HUDEP-2 (cell line): Measurements from ENCODE around the gene ATP6V0C.

ENCODE experiments used
- DNase-seq, 76 experiments: peaks; one replicate each; lab custom pipeline; 2025; ENCODE audit not compliant: unreplicated experiment in 76 of 76; lab: John Stamatoyannopoulos, UW

Gene ATP6V0C

DNA sequence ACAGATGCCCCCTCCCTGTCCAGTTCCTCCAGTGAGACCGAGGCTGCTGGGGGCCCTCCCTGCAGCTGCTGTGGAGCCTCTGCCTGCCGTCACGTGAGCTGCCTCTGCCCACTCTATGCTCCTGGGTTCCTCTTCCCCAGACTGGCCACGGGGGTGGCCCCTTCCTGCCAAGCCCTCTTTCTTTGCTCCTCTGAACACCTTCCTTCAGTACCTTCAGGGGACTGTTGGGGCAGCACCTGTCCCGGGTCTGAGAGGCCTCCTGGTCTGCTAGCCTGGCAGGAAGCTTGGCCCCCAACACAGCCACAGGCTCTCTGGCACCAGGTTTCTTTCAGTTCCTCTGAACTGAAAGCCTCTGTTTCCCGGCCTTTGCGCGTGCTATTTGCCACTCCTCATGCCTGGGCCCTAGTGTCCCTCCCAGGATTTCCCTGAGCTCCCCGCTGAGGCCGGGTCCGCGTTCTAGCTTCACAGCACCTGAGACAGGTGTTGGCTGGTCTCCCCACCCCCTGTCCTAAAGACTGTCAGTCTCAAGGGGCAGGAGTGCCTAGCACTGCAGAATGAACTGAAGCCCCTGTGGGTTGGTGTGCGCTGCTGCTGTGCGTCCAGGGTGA lies 6.6 kb upstream of the ATP6V0C start:
- no peak for DNase-seq

GRCh38 chr16:2507665-2508064 lies 6.1 kb upstream of the ATP6V0C start:
- DNase-seq = no peak

DNA sequence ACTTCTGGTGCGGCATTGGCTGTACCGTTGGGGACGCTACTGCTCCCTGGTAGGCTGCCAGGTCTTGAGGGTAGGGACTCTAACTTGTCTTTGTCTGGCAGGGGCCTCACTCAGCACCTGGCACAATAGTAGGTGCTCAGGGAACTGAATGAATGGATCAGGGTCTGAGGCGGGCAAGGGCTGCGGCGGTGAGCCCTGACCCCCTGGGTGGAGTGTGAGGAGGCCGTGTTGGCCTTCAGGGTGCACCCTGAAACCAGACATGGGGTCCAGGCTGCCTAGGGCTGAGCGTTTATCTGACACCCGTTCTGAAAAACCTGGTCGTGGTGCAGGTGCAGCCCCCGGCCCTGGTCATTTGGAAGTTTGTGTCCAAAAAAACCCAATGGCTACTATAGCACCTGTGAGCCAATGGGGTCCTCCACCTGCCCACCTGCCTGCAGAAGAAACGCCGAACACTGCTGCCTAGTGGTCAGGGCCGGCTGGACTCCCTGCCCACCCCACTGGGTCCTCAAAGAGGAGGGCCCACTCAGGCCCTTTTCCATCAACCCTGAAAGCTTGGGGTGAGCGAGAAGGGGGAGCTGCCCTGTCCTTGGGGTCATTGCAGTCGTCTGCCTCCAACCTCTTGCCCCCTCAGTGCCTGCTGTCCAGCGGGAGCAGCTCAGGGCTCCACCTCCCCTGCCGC lies 4.9 kb upstream of the ATP6V0C start:
- no peak for DNase-seq

- no peak for DNase-seq
Observed at GRCh38 chr16:2511128-2511800, 2.5 kb upstream of the ATP6V0C start.

- DNase-seq = no peak
Observed at GRCh38 chr16:2511996-2512734, 1.6 kb upstream of the ATP6V0C start.

DNA sequence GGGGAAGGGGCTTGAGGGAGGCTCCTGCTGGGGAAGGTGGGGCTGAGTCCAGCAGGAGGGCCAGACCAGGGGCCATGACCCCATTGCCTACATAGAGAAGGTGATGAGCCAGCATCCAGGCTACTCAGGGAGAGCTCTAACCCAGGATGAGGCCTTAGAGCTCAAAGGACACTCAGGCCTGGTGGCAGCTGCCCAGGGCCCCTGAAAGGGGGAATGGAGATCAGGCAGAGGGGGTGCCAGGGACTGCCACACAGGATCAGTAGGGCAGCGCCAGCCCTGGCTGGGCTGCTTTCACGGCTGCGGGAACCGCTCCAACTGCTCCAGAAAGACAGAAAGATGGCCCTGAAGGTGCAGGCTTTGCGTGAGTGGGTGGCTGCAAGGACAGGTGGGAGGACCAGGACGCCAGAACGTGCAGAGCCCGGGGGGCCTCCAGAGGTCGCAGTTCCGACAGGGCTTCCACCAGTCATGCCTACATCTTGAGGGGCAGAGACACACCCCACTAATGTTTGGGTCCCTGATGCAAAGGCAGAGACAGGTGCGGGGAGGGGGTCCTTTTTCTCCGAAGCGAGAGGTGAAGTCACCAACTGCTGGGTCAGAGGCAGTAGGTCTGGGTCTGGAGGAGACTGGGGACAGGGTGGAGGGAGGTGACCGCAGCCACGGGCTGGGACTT lies 882 bp upstream of the ATP6V0C start:
- peak in 2 of 76 experiments; percentile 5 to 11 for DNase-seq

- DNase-seq = no peak
Observed at GRCh38 chr16:2514333-2515179, 804 bp downstream of the ATP6V0C start.

DNA sequence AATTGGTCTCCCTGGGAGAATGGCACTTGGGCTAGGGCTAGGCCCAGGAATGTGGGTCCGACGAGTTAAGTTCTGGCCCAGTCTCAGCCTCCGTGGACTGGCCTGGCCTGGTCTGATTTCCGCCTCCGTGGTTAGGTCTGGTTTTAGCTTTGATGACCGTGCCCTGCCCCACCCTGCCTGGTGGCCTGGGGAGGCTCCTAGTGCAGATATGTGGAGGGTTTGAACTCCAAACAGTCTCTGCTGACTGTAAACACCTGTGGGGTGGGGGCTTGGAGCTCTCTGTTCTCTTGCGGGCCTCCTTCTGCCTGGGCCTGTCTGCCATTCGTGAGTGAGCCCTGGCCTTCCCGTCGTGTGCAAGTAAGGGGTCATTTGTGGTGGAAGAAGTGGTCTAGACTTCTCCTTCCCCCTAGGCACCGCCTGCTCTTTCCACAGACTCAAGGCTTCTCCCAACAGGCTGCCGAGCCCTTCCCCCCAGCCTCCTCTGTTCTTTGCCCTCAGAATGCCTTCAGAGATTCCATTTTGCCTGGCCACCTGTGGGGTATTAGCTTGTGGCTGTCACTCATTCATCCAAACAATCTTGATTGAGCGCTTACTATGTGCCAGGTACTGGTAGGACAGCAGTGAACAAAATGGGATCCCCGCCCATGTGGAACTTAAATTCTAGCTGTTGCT lies 1.6 kb downstream of the ATP6V0C start:
- peak in 25 of 76 experiments; percentile 13 to 47 (median 27) for DNase-seq

DNA sequence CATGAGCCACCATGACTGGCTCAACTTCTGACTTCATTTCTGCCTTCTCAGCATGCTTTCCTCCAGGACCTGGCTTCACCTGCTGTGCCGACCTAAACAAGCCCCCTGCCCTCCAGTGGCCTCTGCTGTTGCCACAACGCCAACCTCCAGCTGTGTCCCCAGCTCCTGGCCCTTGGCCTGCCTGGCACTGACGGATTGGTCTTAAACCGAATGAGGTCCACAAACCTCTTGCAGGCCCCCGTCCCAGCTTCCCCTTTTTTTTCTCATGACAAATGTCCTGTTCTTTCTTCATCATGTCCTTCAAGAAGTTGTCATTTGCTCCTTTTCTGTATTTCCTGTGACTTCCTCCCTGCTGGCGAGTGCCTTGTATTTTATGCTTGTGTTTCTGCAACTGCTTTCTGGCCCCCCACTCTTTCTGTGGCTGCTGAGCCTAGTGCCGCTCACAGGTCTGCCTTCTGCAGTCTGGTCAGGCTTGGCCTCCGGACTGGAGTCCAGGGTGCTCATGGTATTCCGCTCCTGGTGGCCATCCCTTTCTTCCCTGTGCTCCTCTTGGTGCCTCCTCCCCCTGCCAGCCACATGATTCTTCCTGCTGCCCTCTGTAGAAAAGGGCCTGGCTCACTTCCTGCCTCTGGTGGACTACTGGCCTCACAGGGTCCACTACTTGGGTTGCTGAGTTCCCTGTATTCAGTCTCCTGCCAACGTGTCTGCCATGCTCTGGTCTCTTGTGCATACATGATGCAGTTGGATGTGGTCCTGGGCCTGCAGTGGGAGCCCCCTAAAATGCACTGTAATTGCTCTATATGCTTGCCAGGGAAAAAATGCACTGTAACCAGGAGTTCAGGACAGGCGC lies 2.9 kb downstream of the ATP6V0C start:
- no peak for DNase-seq

DNA sequence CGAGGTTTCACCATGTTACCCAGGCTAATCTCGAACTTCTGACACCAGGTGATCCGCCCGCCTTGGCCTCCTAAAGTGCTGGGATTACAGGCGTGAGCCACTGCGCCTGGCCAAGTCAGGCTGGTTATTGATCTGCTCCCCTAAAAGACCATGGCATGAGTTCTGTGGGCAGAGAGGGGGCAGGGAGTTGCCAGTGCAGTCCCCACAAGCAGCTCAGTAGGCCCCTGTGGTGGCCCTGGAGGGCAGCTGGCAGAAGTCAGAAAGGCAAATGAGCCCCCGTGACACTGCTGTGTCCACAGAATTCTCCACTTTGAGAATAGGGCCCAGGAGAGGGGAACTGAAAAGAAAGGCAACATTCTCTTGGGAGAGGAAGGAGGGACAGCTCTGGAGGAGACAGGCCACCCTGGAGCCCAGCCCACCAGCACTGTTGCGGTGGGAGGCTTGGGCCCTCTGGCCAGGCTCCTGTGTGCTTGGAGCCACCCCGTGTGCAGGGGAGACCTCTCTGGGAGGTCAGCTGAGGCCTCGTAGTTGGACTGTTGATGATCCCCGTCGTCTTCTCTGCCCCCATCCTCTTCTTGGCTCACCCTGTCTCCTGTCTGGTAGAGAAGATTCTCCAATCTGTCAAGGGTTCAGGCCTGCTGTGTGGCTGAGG lies 4.3 kb downstream of the ATP6V0C start:
- no peak for DNase-seq

DNA sequence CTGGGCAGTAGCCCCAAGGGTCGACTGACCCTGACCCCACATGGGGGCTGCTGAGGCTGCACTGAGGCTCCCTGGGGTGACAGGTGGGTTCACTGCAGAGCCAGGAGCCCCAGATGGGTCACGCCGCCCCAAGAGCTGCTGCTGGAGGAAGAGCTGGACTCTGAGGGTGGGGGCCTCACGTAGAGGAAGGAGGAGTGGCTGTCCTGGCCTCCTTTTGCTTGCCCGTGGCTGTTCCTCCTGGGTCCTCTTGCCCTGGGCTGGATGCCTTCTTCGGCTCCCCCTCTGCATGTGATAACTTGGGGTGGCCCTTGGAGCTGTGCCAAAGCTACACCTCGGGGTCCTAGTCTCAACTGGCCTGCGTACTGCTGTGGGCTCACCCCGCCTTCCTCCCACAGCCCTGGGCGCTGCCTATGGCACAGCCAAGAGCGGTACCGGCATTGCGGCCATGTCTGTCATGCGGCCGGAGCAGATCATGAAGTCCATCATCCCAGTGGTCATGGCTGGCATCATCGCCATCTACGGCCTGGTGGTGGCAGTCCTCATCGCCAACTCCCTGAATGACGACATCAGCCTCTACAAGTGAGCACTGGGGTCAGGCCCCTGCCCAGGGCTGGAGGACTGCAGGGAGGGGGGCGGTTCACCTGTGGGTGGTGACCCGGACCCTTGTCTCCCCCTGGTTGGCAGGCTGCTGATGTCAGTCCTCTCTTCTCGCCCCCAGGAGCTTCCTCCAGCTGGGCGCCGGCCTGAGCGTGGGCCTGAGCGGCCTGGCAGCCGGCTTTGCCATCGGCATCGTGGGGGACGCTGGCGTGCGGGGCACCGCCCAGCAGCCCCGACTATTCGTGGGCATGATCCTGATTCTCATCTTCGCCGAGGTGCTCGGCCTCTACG lies 5.3 kb downstream of the ATP6V0C start:
- no peak for DNase-seq

DNA sequence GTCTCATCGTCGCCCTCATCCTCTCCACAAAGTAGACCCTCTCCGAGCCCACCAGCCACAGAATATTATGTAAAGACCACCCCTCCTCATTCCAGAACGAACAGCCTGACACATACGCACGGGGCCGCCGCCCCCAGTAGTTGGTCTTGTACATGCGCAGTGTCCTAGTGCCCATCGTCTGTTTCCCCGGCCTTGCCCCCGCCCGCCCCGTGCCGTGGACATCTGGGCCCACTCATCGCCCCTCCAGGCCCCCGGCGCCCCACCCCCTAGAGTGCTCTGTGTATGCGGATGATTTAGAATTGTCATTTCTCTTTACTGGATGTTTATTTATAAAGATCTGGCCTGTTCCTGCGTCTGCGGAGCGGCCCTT lies 5.9 kb downstream of the ATP6V0C start:
- DNase-seq = no peak

DNA sequence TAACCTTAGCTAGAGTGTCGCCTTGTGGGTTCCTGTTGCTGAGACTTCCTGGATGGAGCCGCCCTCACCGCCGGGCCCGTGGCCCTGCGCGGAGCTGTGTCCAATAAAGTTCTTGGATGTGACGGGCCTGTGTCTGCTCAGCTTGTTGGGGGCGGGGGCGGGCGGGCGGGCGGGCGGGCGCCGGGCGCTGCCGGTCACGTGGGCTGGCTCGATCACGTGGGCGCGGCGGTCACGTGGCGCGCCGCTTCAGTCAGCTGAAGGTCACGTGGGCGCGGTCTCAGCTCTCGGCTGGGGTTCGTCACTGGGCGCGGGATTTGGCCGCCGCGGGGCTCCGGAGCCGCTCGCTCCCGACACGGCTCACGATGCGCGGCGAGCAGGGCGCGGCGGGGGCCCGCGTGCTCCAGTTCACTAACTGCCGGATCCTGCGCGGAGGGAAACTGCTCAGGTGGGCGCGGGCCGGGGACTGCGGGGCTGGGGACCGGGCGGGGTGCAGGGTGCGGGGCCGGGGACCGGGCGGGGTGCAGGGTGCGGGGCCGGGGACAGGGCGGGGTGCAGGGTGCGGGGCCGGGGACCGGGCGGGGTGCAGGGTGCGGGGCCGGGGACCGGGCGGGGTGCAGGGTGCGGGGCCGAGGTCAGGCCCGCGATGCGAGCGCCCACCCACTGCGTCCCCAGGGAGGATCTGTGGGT lies 6.5 kb downstream of the ATP6V0C start, which contains the start of gene AMDHD2:
TSS of gene AMDHD2 (plus strand) at position 275 of the 687 bp plus-strand sequence. CDS start at position 363, 88 bp downstream.
- DNase-seq = peak in 73 of 76 experiments; percentile 33 to 90 (median 82)

DNA sequence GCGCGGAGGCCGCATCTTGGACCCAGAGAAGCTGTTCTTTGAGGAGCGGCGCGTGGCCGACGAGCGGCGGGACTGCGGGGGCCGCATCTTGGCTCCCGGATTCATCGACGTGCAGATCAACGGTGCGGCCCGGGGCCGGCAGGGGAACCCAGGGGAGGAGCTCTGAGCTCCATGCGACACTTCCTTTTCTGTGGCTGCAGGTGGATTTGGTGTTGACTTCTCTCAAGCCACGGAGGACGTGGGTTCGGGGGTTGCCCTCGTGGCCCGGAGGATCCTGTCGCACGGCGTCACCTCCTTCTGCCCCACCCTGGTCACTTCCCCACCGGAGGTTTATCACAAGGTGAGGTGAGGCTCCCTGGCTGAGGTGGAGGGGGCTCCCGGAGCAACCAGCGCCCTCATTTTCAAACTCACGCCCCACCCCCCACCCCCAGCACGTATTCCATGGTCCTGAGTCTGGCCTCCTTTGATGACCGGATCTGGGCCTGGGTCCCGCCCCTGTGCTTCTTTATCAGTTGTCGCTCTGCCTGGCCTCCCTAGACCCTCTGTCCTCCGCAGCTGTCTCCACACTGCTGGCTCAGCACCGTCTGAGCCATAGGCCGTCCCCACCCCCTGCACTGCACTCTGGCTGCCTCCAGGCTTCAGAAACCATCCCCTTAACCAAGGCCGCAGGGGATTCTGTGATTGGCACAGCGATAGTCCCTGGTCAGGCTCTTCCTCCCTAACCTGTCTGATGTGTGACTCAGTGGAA lies 7.2 kb downstream of the ATP6V0C start:
- DNase-seq = peak in 10 of 76 experiments; percentile 12 to 29 (median 18)

DNA sequence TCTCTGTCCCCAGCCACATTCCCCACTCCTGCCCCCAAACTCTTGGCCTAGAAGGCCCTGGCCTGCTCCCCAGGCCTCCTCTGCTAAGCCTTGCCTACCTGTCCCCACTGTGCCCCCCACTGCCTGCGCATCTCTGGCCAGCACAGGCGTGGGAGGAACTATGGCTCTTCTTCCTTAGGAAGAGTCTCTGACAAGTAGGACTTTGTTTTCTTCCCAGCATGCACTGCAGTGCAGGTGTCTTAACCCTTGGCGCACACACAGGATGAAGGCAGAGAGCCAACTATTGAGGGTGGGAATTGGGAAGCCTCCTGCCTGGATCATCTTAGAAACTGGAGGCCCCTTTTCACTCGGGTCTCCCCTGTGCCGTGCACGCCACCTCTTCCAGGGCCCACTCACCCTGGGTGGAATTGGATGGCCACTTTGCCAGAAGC lies 10.1 kb downstream of the ATP6V0C start:
- no peak for DNase-seq
